Bronchial epithelial cell (primary cell): ENCODE measurements around the gene TM4SF4. TPM values are rescaled to one million over a fixed set of nuclear protein-coding genes. Genes with fewer than 3 reads are reported as not detected.

Experiments used
- DNase-seq: peaks from one replicate; pipeline ENCODE4 v3.0.0-alpha.2; 2010; ENCODE audit warnings: low read depth
- FAIRE-seq: peaks from 2 replicates; lab custom pipeline; 2011; peaks lifted over from hg19 to GRCh38; lab: Jason Lieb, UNC
- H3K27me3 ChIP-seq: 2 replicates; pipeline ENCODE4 v1.5.1; 2011; ENCODE audit warnings: low read length; ENCODE audit not compliant: control insufficient read depth, insufficient read depth
- H3K36me3 ChIP-seq: 2 replicates; pipeline ENCODE4 v1.5.1; 2011; ENCODE audit warnings: low read length; ENCODE audit not compliant: control insufficient read depth, insufficient read depth
- H3K4me3 ChIP-seq: 2 replicates; pipeline ENCODE4 v1.5.1; 2011; ENCODE audit warnings: mild to moderate bottlenecking, low read depth, low read length, control low read depth
- CTCF ChIP-seq: IDR thresholded peaks from 2 replicates; pipeline ENCODE4 v1.5.1; 2011; ENCODE audit warnings: mild to moderate bottlenecking, moderate library complexity, low read length, control low read depth, inconsistent platforms; ENCODE audit not compliant: insufficient read depth, severe bottlenecking
- total RNA-seq: library from RNA; depleted of rRNA; stranded (reverse); fragments of >200 nt; gene quantifications from 2 replicates; pipeline ENCODE4 v1.2.1, GENCODE V29; 2014

Gene TM4SF4
- total RNA-seq: not detected in 2 replicates

GRCh38 chr3:149474250-149474817 is at the start of gene TM4SF4:
TM4SF4 (plus strand) TSS chr3:149474697; CDS start chr3:149474878, 181 bp downstream.
- DNase-seq (no peak), FAIRE-seq (no peak)
- Histone ChIP-seq H3K36me3 (no peaks in the 10 kb centered on the region), H3K27me3 (no peaks in the 10 kb centered on the region), H3K4me3 (no peak within 1 kb of the TSS)
- TF ChIP-seq CTCF: no peak

DNA sequence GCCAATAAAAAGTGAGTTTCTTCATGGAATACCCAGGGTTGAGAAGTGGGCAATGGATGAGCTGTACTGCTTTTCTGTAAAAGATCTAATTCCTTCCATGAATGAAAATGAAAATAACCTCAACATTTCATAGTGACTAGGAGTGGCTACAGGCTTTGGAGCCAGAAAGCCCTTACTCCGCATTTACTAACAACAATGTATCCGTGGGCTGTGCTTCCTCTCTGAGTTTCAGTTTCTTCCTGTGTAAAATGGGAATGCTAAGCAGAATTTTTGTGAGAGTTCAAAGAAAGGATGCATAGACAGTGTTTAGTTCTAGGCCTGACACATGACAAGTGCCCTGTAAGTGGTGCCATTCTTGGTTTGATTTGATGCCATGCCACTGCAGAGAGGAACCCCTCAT is 49.6 kb upstream of the TM4SF4 start:
- FAIRE-seq: no peak

GRCh38 chr3:149426325-149426724 is 48.2 kb upstream of the TM4SF4 start:
- no peaks in the 10 kb centered on the region for H3K27me3 ChIP-seq
- H3K4me3 ChIP-seq: no peak overlapping the region
- no peaks in the 10 kb centered on the region for H3K36me3 ChIP-seq
- TF ChIP-seq CTCF: no peak
- FAIRE-seq (no peak), DNase-seq (no peak)

More for the DNA sequence above, 49.6 kb upstream of the TM4SF4 start:
- Histone ChIP-seq H3K36me3 (no peaks in the 10 kb centered on the region), H3K4me3 (no peak overlapping the region), H3K27me3 (no peaks in the 10 kb centered on the region)
- no peak for DNase-seq
- TF ChIP-seq CTCF: no peak

DNA sequence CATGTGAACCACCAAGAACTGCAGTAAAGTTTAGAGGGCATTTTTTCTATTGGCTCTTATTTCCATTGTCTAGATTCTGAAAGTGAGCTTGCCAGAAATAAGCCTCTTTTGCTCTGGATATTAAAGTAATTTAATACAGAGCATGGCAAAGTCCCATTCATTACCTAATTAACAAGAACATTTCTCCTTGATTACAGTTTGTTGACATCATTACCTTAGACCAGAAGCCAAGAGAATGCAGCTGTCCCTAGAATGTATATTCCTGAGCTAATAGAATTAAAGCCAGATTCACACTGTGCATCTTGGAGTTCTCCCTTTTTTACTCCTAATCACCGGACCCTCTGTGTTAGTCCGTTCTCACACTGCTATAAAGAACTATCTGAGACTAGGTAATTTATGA is 46.4 kb upstream of the TM4SF4 start:
- FAIRE-seq (no peak), DNase-seq (no peak)
- Histone ChIP-seq H3K27me3 (no peaks in the 10 kb centered on the region), H3K4me3 (no peak overlapping the region), H3K36me3 (no peaks in the 10 kb centered on the region)
- TF ChIP-seq CTCF: no peak

DNA sequence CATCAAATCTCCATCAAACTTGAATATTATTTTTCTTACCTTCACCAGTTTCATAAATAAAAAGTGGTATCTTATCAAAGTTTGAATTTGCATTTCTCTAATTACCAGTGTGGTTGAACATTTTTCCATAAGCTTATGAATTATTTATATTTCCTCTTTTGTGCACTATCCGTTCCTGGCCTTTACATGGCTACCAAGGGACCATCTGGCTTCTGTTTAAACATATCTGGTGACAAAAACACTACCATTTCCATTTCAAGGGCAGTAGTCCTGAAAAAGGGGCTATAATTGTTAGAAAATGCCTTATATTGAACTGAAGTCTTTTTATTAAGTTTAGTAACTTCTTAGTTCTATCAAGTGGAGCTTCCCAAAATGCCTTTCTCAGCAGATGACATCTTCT is 44.3 kb upstream of the TM4SF4 start:
- Histone ChIP-seq H3K36me3 (no peaks in the 10 kb centered on the region), H3K4me3 (no peak overlapping the region), H3K27me3 (no peaks in the 10 kb centered on the region)
- no peak for TF ChIP-seq CTCF
- DNase-seq (no peak), FAIRE-seq (no peak)

DNA sequence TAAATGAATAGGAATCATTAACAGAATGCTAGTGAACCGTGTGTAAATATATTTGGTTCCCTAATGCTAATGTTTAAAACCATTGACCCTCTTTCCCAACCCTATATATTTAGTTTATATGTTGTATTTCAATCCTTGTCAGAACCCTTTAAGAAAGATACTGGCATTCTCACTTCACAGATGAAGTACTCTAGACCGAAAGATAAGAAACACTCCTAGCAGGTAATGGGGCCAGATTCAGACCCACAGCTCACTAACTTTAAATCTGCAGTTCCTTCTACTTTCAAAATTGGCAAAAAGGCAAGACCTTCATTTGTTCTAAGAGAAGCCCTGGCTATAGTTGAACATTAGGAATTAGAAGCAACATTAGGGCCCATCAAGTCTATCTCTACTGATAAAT is 42.3 kb upstream of the TM4SF4 start:
- FAIRE-seq (no peak), DNase-seq (no peak)
- H3K36me3 ChIP-seq: no peaks in the 10 kb centered on the region
- H3K4me3 ChIP-seq: no peak overlapping the region
- no peak for TF ChIP-seq CTCF
- no peaks in the 10 kb centered on the region for H3K27me3 ChIP-seq
